ENCODE data around the gene TTC8.

DNA sequence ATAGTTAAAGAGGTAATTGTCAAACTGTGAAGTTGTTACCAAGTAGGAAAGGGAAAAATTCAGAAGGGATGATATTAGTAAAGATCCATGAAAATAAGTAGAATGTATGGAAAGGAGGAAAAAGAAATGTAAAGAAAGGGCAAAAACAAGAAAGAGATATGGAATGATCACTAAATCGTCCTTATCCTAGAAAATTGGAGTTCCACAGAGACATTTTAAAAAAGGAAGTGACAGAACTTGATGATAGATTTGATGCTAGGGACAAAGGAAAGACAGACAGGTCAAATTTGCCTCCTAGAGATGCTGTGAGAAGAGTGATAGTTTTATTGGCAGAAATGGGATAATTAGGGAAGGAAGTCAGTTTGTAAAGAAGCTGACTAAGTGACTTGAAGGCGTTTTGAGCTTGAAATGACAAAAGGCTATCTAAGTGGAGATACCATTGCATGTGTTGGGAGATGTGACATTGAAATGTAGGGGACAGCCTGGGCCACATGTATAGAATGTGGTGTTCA lies 20.6 kb downstream of the TTC8 start:
- no peak for TF ChIP-seq POLR2A (IDR thresholded peaks at IDR 0.05)
- TF ChIP-seq, protein P1, sequence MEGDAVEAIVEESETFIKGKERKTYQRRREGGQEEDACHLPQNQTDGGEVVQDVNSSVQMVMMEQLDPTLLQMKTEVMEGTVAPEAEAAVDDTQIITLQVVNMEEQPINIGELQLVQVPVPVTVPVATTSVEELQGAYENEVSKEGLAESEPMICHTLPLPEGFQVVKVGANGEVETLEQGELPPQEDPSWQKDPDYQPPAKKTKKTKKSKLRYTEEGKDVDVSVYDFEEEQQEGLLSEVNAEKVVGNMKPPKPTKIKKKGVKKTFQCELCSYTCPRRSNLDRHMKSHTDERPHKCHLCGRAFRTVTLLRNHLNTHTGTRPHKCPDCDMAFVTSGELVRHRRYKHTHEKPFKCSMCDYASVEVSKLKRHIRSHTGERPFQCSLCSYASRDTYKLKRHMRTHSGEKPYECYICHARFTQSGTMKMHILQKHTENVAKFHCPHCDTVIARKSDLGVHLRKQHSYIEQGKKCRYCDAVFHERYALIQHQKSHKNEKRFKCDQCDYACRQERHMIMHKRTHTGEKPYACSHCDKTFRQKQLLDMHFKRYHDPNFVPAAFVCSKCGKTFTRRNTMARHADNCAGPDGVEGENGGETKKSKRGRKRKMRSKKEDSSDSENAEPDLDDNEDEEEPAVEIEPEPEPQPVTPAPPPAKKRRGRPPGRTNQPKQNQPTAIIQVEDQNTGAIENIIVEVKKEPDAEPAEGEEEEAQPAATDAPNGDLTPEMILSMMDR (IDR thresholded peaks at IDR 0.05), result no peak
